Activated naive CD4-positive, alpha-beta T cell treated with anti-CD3 and anti-CD28 coated beads, Interleukin-2, amount 10 ng/mL, durations not matched to agents 7 days and 5 days (primary cell): Measurements from ENCODE around the gene NFIC.
A peak's percentile ranks its signal among the peaks of the same experiment; 100 is the strongest.

Source experiments
- CTCF ChIA-PET: fragments of 350-600 bp; sonication (Branson Sonifier 250); formaldehyde crosslinking; loops from one replicate; lab custom pipeline; 2021; ENCODE audit warnings: antibody characterized with exemption; lab: Charles Lee
- DNase-seq: peaks from one replicate; pipeline ENCODE4 v3.0.0-alpha.2; 2020
- H3K27ac Mint-ChIP-seq: one replicate; pipeline ENCODE4 v1.8.0; 2021; ENCODE audit warnings: mild to moderate bottlenecking, moderate library complexity, mixed read lengths
- H3K27me3 Mint-ChIP-seq: one replicate; pipeline ENCODE4 v1.8.0; 2021; ENCODE audit warnings: mild to moderate bottlenecking, mixed read lengths
- H3K36me3 Mint-ChIP-seq: one replicate; pipeline ENCODE4 v1.8.0; 2021; ENCODE audit warnings: mixed read lengths
- H3K4me1 Mint-ChIP-seq: one replicate; pipeline ENCODE4 v1.8.0; 2021; ENCODE audit warnings: mixed read lengths
- H3K4me3 Mint-ChIP-seq: one replicate; pipeline ENCODE4 v1.8.0; 2021; ENCODE audit warnings: mild to moderate bottlenecking, moderate library complexity, mixed read lengths
- H3K9me3 Mint-ChIP-seq: one replicate; pipeline ENCODE4 v1.8.0; 2021; ENCODE audit warnings: mixed read lengths

NFIC gene

GRCh38 chr19:3454656-3455392 is 88.4 kb downstream of the NFIC start:
- Mint-ChIP-seq H3K27me3 (no peaks in the 10 kb centered on the region), H3K4me1 (peaks cover 7% of the 10 kb centered on the region), H3K9me3 (no peaks in the 10 kb centered on the region), H3K36me3 (no peaks in the 10 kb centered on the region), H3K27ac (no peak overlapping the region), H3K4me3 (no peak overlapping the region)
- no peak for DNase-seq
- CTCF ChIA-PET: no interaction called here

- CTCF ChIA-PET: no interaction called here
- no peak overlapping the region for H3K27ac Mint-ChIP-seq
- no peaks in the 10 kb centered on the region for H3K36me3 Mint-ChIP-seq
- no peak overlapping the region for H3K4me3 Mint-ChIP-seq
- no peaks in the 10 kb centered on the region for H3K27me3 Mint-ChIP-seq
- no peak for DNase-seq
- H3K9me3 Mint-ChIP-seq: no peaks in the 10 kb centered on the region
- H3K4me1 Mint-ChIP-seq: peaks cover 7% of the 10 kb centered on the region
Measured at GRCh38 chr19:3455393-3455955, 89.1 kb downstream of the NFIC start.

DNA sequence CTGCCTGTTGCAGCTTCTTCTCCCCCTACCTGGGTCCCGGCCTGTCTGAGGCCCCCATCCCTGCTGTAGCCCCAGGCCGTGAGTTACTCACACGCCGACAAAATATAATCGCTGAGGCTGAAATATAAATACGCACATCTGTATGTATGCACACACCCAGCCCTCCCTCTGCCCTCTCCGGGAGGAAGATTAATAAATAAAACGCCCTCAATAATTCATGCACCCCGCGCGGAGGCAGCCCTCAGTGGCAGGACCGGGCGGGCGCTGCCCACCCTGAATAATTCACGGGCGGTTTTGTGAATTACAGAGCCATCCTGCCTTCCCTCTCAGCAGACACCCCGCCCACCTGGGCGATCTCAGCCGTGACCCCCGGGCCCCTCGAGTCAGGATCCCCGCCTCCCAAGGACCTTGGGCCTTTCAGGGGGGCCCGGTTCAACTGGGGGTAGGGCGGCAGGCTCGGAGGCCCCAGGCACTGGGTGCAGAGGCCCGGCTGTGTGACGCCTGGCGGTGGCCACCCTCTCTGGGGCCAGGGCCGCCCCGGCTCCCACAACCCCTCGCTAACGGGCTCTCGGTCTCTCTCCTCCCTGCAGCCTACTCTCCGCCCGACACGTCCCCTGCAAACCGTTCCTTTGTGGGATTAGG is 89.7 kb downstream of the NFIC start:
- Mint-ChIP-seq H3K36me3 (no peaks in the 10 kb centered on the region), H3K4me3 (no peak overlapping the region), H3K9me3 (no peaks in the 10 kb centered on the region), H3K27ac (no peak overlapping the region), H3K27me3 (no peaks in the 10 kb centered on the region), H3K4me1 (peaks cover 7% of the 10 kb centered on the region)
- CTCF ChIA-PET: no interaction called here
- DNase-seq: no peak

DNA sequence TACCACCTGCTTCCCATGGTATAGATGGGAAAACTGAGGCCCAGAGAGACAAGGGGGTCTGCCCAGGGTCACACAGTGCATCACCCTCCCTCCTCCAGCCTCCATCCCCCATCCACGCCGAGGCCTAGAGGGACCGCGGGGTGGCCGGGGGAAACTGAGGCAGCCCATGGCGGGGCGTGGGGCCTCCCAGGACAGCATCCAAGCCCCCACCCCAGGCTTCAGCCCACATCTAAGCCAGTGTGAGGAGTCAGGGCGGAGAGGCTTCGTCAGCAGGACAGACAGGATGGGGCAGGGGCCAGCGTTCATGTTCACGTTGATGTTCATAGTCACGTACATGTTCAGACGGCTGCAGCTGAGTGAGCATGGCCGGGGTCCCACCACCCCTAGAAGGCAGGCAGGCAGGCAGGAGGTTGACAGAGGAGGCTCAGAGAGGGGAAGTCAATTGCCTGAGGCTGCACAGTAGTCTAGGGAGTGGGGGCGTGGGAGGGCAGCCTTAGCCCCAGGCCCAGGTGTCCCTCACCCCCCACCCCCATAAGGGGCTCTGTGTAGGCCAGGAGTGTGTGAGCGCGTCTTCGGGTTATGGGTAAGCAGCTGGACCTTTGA is 90.6 kb downstream of the NFIC start:
- H3K9me3 Mint-ChIP-seq: no peaks in the 10 kb centered on the region
- no peak for DNase-seq
- H3K4me3 Mint-ChIP-seq: no peak overlapping the region
- H3K27me3 Mint-ChIP-seq: no peaks in the 10 kb centered on the region
- CTCF ChIA-PET: no interaction called here
- no peak overlapping the region for H3K27ac Mint-ChIP-seq
- H3K36me3 Mint-ChIP-seq: no peaks in the 10 kb centered on the region
- H3K4me1 Mint-ChIP-seq: peaks cover 7% of the 10 kb centered on the region

- CTCF ChIA-PET: no interaction called here
- DNase-seq: no peak
- Mint-ChIP-seq H3K4me1 (peaks cover 7% of the 10 kb centered on the region), H3K27ac (no peak overlapping the region), H3K4me3 (no peak overlapping the region), H3K27me3 (no peaks in the 10 kb centered on the region), H3K36me3 (no peaks in the 10 kb centered on the region), H3K9me3 (no peaks in the 10 kb centered on the region)
Measured at GRCh38 chr19:3457528-3458228, 91.3 kb downstream of the NFIC start.

DNA sequence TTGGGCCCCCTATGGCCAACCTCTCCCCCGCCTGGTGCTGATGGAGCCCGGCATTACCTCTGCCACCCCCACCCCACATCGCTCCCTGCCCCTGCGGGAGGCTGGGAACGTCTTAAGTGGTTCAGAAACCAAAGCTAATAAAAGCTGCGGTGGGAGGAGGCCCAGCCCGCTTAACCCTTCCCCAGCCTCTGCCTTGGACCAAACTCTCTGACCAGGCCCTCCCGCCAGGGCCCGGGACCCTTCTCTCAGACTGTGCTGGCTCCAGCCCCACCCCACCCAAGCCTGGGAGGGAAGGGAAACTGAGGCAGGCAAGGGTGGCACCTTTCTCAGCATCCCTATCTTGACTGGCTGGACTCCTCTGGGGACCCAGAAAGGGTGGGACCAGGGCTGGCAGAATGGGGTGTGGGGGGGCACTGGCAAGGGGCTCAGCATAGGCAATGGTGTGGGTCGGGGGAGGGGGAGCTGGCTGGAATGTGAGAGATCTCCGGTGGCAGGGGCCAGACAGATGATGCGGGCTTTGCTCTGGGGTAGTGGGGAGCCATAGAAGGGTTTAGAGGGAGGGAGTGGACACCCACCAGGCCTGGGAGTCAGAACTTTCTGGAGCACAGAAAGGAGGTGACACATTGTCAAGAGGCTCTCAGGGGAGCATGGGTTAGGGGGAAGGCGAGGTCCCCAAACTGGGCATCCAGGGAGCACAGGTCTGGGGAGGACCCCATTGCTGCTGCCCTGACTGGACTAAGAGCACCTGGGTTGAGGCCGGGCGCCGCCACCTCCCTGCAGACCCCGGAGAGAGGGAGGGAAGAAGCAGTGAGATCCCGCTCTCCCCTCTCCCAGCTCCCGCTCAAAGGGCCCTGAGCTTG is 92.1 kb downstream of the NFIC start:
- Mint-ChIP-seq H3K36me3 (no peaks in the 10 kb centered on the region), H3K27me3 (no peaks in the 10 kb centered on the region), H3K9me3 (no peaks in the 10 kb centered on the region), H3K4me3 (no peak overlapping the region), H3K4me1 (peaks cover 7% of the 10 kb centered on the region), H3K27ac (no peak overlapping the region)
- DNase-seq: no peak
- CTCF ChIA-PET: no interaction called here

- CTCF ChIA-PET: interaction anchor here (1.3 kb wide), 1 partner anchor 26 kb away, joined by 5 read pairs; no protein-coding TSS in a partner anchor
- Mint-ChIP-seq H3K9me3 (no peaks in the 10 kb centered on the region), H3K4me1 (peaks cover 7% of the 10 kb centered on the region), H3K27ac (no peak overlapping the region), H3K36me3 (no peaks in the 10 kb centered on the region), H3K4me3 (no peak overlapping the region), H3K27me3 (no peaks in the 10 kb centered on the region)
- peak; percentile 32 for DNase-seq
Measured at GRCh38 chr19:3459089-3459881, 92.9 kb downstream of the NFIC start.

GRCh38 chr19:3459965-3460582 is 93.7 kb downstream of the NFIC start:
- CTCF ChIA-PET: interaction anchor here (1.2 to 1.3 kb wide), 2 partner anchors 25 to 31 kb away, joined by 5 to 7 read pairs; no protein-coding TSS in a partner anchor
- Mint-ChIP-seq H3K4me3 (no peak overlapping the region), H3K4me1 (peaks cover 7% of the 10 kb centered on the region), H3K27ac (no peak overlapping the region), H3K36me3 (no peaks in the 10 kb centered on the region), H3K9me3 (no peaks in the 10 kb centered on the region), H3K27me3 (no peaks in the 10 kb centered on the region)
- no peak for DNase-seq

DNA sequence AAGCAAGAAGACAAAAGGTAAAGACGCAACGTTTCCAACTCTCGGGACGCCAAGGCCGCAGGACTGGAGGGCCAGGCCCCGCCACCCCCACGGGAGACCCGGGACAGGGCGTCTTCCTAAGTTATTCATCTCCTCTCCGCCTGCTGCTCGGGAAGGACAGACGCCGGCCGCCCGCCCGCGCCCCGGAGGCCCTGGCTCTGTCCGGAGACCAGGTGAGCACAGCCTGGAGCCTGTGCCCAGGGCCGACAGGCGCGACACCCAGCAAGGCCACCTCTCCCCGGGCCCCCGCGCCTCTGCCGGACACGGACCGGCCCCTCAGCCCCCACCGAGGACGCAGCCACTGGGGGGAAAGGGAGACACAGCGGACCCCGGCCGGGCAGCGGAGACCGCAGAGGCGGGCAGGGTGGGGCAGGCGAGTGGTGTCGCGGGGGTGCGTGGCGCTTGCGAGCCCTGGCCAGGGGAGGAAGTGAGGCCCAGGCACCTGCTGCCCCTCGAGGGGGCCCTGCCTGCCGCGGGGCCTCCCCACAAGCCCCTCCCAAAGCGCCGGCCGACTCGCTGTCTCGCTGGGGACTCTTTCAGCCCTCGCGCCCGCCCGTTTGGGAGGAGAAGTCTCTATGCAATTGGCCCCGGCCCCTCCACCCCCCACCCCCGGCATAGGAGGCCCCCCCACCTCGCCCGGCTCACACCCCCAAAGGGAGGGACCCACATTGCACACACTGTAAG is 96.8 kb downstream of the NFIC start:
- Mint-ChIP-seq H3K9me3 (peaks cover 3% of the 10 kb centered on the region), H3K4me1 (peaks cover 7% of the 10 kb centered on the region), H3K36me3 (no peaks in the 10 kb centered on the region), H3K4me3 (no peak overlapping the region), H3K27me3 (no peaks in the 10 kb centered on the region), H3K27ac (no peak overlapping the region)
- CTCF ChIA-PET: interaction anchor here (0.8 kb wide), 1 partner anchor 10 kb away, joined by 3 read pairs; no protein-coding TSS in a partner anchor
- no peak for DNase-seq

- H3K9me3 Mint-ChIP-seq: peaks cover 5% of the 10 kb centered on the region
- H3K36me3 Mint-ChIP-seq: peaks cover 2% of the 10 kb centered on the region
- peaks cover 4% of the 10 kb centered on the region for H3K4me1 Mint-ChIP-seq
- H3K27me3 Mint-ChIP-seq: no peaks in the 10 kb centered on the region
- H3K27ac Mint-ChIP-seq: no peak overlapping the region
- CTCF ChIA-PET: interaction anchor here (0.8 kb wide), 1 partner anchor 9 kb away, joined by 3 read pairs; no protein-coding TSS in a partner anchor
- no peak overlapping the region for H3K4me3 Mint-ChIP-seq
- DNase-seq: no peak
Measured at GRCh38 chr19:3463714-3464586, 97.6 kb downstream of the NFIC start.

GRCh38 chr19:3464587-3465235 is 98.3 kb downstream of the NFIC start:
- Mint-ChIP-seq H3K9me3 (peaks cover 5% of the 10 kb centered on the region), H3K4me3 (no peak overlapping the region), H3K27me3 (no peaks in the 10 kb centered on the region), H3K4me1 (no peaks in the 10 kb centered on the region), H3K36me3 (peaks cover 2% of the 10 kb centered on the region), H3K27ac (no peak overlapping the region)
- DNase-seq: no peak
- CTCF ChIA-PET: no interaction called here
